ENCODE results near the gene PITX3.
"Not testable (repeated sequence)": the region's sequence is repeated elsewhere in the genome, so short reads cannot be mapped to it uniquely, and the experiment has no call there.

Gene PITX3

GRCh38 chr10:102262744-102263370, 21.5 kb upstream of the PITX3 start:
- Histone ChIP-seq H2AFZ (no peak overlapping the region), H3K27me3 (ENCODE audit: control insufficient read depth, insufficient read depth, low read length) (no peaks in the 10 kb centered on the region), H3K27ac (no peak overlapping the region), H3K9ac (no peak overlapping the region), H3K4me1 (peaks cover 4% of the 10 kb centered on the region), H3K4me3 (ENCODE audit: low read depth, low read length) (no peak overlapping the region), H3K4me2 (ENCODE audit: low read length) (no peak overlapping the region), H3K36me3 (ENCODE audit: control insufficient read depth, insufficient read depth, low read length) (no peaks in the 10 kb centered on the region), H3K79me2 (peaks cover 41% of the 10 kb centered on the region), H3K9me3 (ENCODE audit: control insufficient read depth, low read length) (no peaks in the 10 kb centered on the region)
- TF ChIP-seq, protein P1, sequence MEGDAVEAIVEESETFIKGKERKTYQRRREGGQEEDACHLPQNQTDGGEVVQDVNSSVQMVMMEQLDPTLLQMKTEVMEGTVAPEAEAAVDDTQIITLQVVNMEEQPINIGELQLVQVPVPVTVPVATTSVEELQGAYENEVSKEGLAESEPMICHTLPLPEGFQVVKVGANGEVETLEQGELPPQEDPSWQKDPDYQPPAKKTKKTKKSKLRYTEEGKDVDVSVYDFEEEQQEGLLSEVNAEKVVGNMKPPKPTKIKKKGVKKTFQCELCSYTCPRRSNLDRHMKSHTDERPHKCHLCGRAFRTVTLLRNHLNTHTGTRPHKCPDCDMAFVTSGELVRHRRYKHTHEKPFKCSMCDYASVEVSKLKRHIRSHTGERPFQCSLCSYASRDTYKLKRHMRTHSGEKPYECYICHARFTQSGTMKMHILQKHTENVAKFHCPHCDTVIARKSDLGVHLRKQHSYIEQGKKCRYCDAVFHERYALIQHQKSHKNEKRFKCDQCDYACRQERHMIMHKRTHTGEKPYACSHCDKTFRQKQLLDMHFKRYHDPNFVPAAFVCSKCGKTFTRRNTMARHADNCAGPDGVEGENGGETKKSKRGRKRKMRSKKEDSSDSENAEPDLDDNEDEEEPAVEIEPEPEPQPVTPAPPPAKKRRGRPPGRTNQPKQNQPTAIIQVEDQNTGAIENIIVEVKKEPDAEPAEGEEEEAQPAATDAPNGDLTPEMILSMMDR (IDR thresholded peaks at IDR 0.05): no peak

- peaks cover 49% of the 10 kb centered on the region for H3K79me2 ChIP-seq
- no peak overlapping the region for H3K9ac ChIP-seq
- no peak overlapping the region for H2AFZ ChIP-seq
- no peak overlapping the region for H3K4me3 ChIP-seq (ENCODE audit: low read depth, low read length)
- TF ChIP-seq, protein P1 (IDR thresholded peaks at IDR 0.05): no peak
- no peaks in the 10 kb centered on the region for H3K27me3 ChIP-seq (ENCODE audit: control insufficient read depth, insufficient read depth, low read length)
- H3K9me3 ChIP-seq (ENCODE audit: control insufficient read depth, low read length): no peaks in the 10 kb centered on the region
- no peak overlapping the region for H3K4me2 ChIP-seq (ENCODE audit: low read length)
- H3K27ac ChIP-seq: no peak overlapping the region
- no peaks in the 10 kb centered on the region for H3K4me1 ChIP-seq
- no peaks in the 10 kb centered on the region for H3K36me3 ChIP-seq (ENCODE audit: control insufficient read depth, insufficient read depth, low read length)
These were observed 20.5 kb upstream of the PITX3 start for GRCh38 chr10:102261842-102262241.

- TF ChIP-seq, protein P1 (IDR thresholded peaks at IDR 0.05): no peak
- Histone ChIP-seq H3K4me2 (ENCODE audit: low read length) (no peak overlapping the region), H3K27ac (no peak overlapping the region), H3K4me3 (ENCODE audit: low read depth, low read length) (no peak overlapping the region), H2AFZ (no peak overlapping the region), H3K9ac (no peak overlapping the region), H3K79me2 (peaks cover 49% of the 10 kb centered on the region), H3K4me1 (no peaks in the 10 kb centered on the region), H3K27me3 (ENCODE audit: control insufficient read depth, insufficient read depth, low read length) (no peaks in the 10 kb centered on the region), H3K36me3 (ENCODE audit: control insufficient read depth, insufficient read depth, low read length) (no peaks in the 10 kb centered on the region), H3K9me3 (ENCODE audit: control insufficient read depth, low read length) (no peaks in the 10 kb centered on the region)
These were observed 19.9 kb upstream of the PITX3 start for GRCh38 chr10:102261196-102261595.

DNA sequence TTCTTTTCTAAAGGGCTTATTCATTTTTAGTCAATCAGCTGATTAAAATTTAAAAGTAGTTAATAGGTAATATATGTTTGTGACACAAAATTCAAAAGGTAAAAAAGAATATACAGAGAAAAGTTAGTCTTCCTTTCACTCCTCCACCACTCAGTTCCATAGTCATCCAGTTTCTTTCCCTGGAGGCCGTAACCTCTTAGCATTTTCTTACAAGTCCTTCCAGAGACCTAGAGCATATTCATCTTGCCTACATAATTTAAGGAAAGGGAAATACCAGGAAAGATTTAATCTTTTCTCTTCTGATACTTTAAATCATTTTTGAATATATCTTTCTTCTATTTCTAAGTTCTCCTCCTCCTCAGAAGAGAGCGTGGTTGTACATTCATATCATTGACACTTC, 14.1 kb upstream of the PITX3 start:
- Histone ChIP-seq H3K9ac (no peak overlapping the region), H3K4me1 (peaks cover 3% of the 10 kb centered on the region), H3K27ac (no peak overlapping the region), H3K36me3 (ENCODE audit: control insufficient read depth, insufficient read depth, low read length) (no peaks in the 10 kb centered on the region), H2AFZ (no peak overlapping the region), H3K4me3 (ENCODE audit: low read depth, low read length) (no peak overlapping the region), H3K79me2 (peaks cover 71% of the 10 kb centered on the region), H3K4me2 (ENCODE audit: low read length) (no peak overlapping the region), H3K9me3 (ENCODE audit: control insufficient read depth, low read length) (no peaks in the 10 kb centered on the region), H3K27me3 (ENCODE audit: control insufficient read depth, insufficient read depth, low read length) (no peaks in the 10 kb centered on the region)
- TF ChIP-seq, protein P1 (IDR thresholded peaks at IDR 0.05): no peak

DNA sequence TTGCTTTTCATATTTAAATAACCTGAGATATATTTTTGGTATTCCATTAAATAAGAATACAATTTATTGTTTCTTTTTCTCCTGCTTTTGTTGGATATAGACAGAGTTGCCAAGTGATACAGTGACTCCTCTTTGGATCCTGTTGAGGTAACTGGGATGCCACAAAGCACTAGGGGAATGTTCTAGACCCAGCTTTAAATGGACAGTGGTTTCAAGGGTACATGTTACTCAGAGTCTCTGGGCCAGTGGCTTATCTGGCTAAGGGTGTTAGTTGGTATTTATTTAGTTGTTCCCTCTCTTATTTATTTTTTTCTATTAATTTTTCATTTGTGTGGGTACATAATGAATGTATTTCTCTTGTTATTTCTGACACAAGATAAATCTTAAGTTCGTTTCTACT, 13.1 kb upstream of the PITX3 start:
- no peaks in the 10 kb centered on the region for H3K9me3 ChIP-seq (ENCODE audit: control insufficient read depth, low read length)
- peaks cover 78% of the 10 kb centered on the region for H3K79me2 ChIP-seq
- no peak overlapping the region for H3K4me2 ChIP-seq (ENCODE audit: low read length)
- H3K4me3 ChIP-seq (ENCODE audit: low read depth, low read length): no peak overlapping the region
- H3K36me3 ChIP-seq (ENCODE audit: control insufficient read depth, insufficient read depth, low read length): no peaks in the 10 kb centered on the region
- H3K9ac ChIP-seq: no peak overlapping the region
- H2AFZ ChIP-seq: no peak overlapping the region
- TF ChIP-seq, protein P1 (IDR thresholded peaks at IDR 0.05): no peak
- no peaks in the 10 kb centered on the region for H3K27me3 ChIP-seq (ENCODE audit: control insufficient read depth, insufficient read depth, low read length)
- peaks cover 3% of the 10 kb centered on the region for H3K4me1 ChIP-seq
- H3K27ac ChIP-seq: no peak overlapping the region

- H3K27ac ChIP-seq; H3K36me3 ChIP-seq (ENCODE audit: control insufficient read depth, insufficient read depth, low read length); H3K27me3 ChIP-seq (ENCODE audit: control insufficient read depth, insufficient read depth, low read length); H3K9me3 ChIP-seq (ENCODE audit: control insufficient read depth, low read length); H3K4me2 ChIP-seq (ENCODE audit: low read length); H3K9ac ChIP-seq; H3K4me3 ChIP-seq (ENCODE audit: low read depth, low read length); H3K4me1 ChIP-seq; H2AFZ ChIP-seq: not testable (repeated sequence)
- peaks cover 81% of the 10 kb centered on the region for H3K79me2 ChIP-seq
These were observed 11.2 kb upstream of the PITX3 start for GRCh38 chr10:102252508-102252907.

All from parathyroid adenoma (tissue), 2 donors.